Smooth muscle cell (in vitro differentiated cells): ENCODE measurements around the gene MTFR2. TPM values are rescaled to one million over a fixed set of nuclear protein-coding genes. Genes with fewer than 3 reads are reported as not detected.

Experiments
- DNase-seq: peaks from one replicate; lab custom pipeline; 2025; ENCODE audit not compliant: unreplicated experiment; lab: John Stamatoyannopoulos, UW
- H2AFZ ChIP-seq: fragments of 200-600 bp; sonication (generic); 2 replicates; pipeline ENCODE4 v1.6.0; 2016; ENCODE audit warnings: antibody characterized with exemption, low read depth, mild to moderate bottlenecking
- H3F3A ChIP-seq: fragments of 200-600 bp; sonication (generic); 2 replicates; pipeline ENCODE4 v1.6.0; 2017; ENCODE audit warnings: antibody characterized with exemption, low read depth
- H3K27ac ChIP-seq: fragments of 200-600 bp; sonication (generic); 2 replicates; pipeline ENCODE4 v1.5.1; 2016; ENCODE audit warnings: low read depth, mild to moderate bottlenecking
- H3K27me3 ChIP-seq: fragments of 200-600 bp; sonication (generic); 2 replicates; pipeline ENCODE4 v1.6.1; 2016; ENCODE audit warnings: low read depth, mild to moderate bottlenecking
- H3K36me3 ChIP-seq: fragments of 200-600 bp; sonication (generic); 2 replicates; pipeline ENCODE4 v1.5.1; 2016; ENCODE audit warnings: low read depth
- H3K4me1 ChIP-seq: fragments of 200-600 bp; sonication (generic); 2 replicates; pipeline ENCODE4 v1.5.1; 2016; ENCODE audit warnings: low read depth
- H3K4me2 ChIP-seq: fragments of 200-600 bp; sonication (generic); 2 replicates; pipeline ENCODE4 v1.6.0; 2016; ENCODE audit warnings: mild to moderate bottlenecking
- H3K4me3 ChIP-seq: fragments of 200-600 bp; sonication (generic); 2 replicates; pipeline ENCODE4 v1.5.1; 2016; ENCODE audit warnings: mild to moderate bottlenecking
- H3K79me2 ChIP-seq: fragments of 200-600 bp; sonication (generic); 2 replicates; pipeline ENCODE4 v1.6.0; 2016; ENCODE audit warnings: low read depth, mild to moderate bottlenecking
- H3K9ac ChIP-seq: fragments of 200-600 bp; sonication (generic); 2 replicates; pipeline ENCODE4 v1.6.0; 2016; ENCODE audit warnings: low read depth
- H3K9me3 ChIP-seq: fragments of 200-600 bp; sonication (generic); replicated peaks from 2 replicates; pipeline ENCODE4 v1.5.1; 2016; ENCODE audit warnings: low read depth
- H4K20me1 ChIP-seq: fragments of 200-600 bp; sonication (generic); 2 replicates; pipeline ENCODE4 v1.6.0; 2016; ENCODE audit warnings: low read depth
- CTCF ChIP-seq: fragments of 200-600 bp; sonication (generic); IDR thresholded peaks from 2 replicates; pipeline ENCODE4 v1.5.1; 2017; ENCODE audit warnings: borderline replicate concordance, mild to moderate bottlenecking, antibody characterized with exemption; ENCODE audit not compliant: insufficient read depth, poor library complexity, severe bottlenecking
- WGBS: methylation state at CpG from one replicate; pipeline ENCODE4 v1.1.7; 2016; ENCODE audit warnings: low lambda C conversion rate; 5-methylcytosine and 5-hydroxymethylcytosine counted together
- polyA plus RNA-seq: library from polyadenylated mRNA; unstranded; fragments of >200 nt; fragmentation: Nextera tagmentation; extraction: Ambion mirVana; gene quantifications from 2 replicates; pipeline ENCODE4 v1.2.1, GENCODE V29; 2016
- total RNA-seq: library from RNA; depleted of rRNA; stranded (reverse); fragments of >200 nt; gene quantifications from 2 replicates; pipeline ENCODE4 v1.2.3, GENCODE V29; 2014

MTFR2 gene
- total and polyA plus RNA-seq, 2 experiments from 2014 or later: 2.7 to 10.9 TPM

DNA sequence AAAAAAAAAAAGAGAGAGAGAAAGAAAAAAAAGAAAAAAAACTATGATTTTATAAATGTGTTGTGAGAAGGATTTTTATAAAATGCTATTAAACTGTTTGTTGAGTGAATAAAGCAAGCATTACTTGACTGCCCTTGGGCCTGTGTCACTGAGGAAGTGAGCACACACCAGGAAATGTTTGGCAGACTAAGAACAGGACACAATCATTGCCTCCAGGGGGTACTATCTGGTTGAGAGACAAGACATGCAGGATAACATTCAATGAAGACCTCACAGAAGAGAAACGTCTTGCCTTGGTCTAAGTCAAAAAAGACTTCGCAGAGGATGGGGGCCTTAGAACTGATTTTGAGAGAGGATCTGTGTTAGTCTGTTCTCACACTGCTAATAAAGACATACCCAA is 40.6 kb downstream of the MTFR2 start:
- H3K4me1 ChIP-seq: no peaks in the 10 kb centered on the region
- no peaks in the 10 kb centered on the region for H3K36me3 ChIP-seq
- no peaks in the 10 kb centered on the region for H3K79me2 ChIP-seq
- H3K9ac ChIP-seq: no peak overlapping the region
- H3K4me3 ChIP-seq: no peak overlapping the region
- H3K9me3 ChIP-seq: no peaks in the 10 kb centered on the region
- H3K4me2 ChIP-seq: no peak overlapping the region
- no peaks in the 10 kb centered on the region for H3F3A ChIP-seq
- no peak overlapping the region for H3K27ac ChIP-seq
- TF ChIP-seq CTCF: no peak
- no peak overlapping the region for H2AFZ ChIP-seq
- no peaks in the 10 kb centered on the region for H4K20me1 ChIP-seq
- WGBS: 92% methylated on average over 2 of the region's 2 CpGs
- H3K27me3 ChIP-seq: no peaks in the 10 kb centered on the region
- no peak for DNase-seq

- Histone ChIP-seq H3K9ac (no peak overlapping the region), H3K27ac (no peak overlapping the region), H3K36me3 (no peaks in the 10 kb centered on the region), H4K20me1 (no peaks in the 10 kb centered on the region), H3K4me1 (no peaks in the 10 kb centered on the region), H3K79me2 (no peaks in the 10 kb centered on the region), H3K9me3 (no peaks in the 10 kb centered on the region), H3K27me3 (no peaks in the 10 kb centered on the region), H2AFZ (no peak overlapping the region), H3K4me3 (no peak overlapping the region), H3F3A (no peaks in the 10 kb centered on the region), H3K4me2 (no peak overlapping the region)
- DNase-seq: no peak
- TF ChIP-seq CTCF: no peak
- WGBS: 85% methylated on average over 4 of the region's 4 CpGs
Measured at GRCh38 chr6:136208783-136209182, 41.3 kb downstream of the MTFR2 start.

DNA sequence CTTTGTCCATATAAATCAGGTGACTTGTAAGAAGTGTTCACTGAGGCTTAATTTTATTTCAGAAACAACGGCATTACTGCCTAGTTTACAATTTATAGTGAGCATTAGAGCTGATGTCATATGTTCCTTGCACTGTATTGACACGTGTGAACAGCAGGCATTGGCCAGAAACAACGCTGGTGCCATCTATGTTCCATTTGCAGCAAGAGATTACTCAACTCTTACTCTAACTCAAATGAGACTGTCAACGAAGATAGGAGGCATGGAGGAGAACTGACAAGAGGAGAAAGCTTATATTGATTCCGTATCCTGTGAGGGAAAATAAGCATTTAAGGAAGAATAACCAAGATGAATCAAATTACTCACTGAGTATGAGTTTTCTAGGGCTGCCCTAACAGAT is 48.4 kb downstream of the MTFR2 start:
- no peaks in the 10 kb centered on the region for H3F3A ChIP-seq
- no peaks in the 10 kb centered on the region for H3K79me2 ChIP-seq
- H3K27ac ChIP-seq: no peak overlapping the region
- no peak overlapping the region for H3K9ac ChIP-seq
- H3K27me3 ChIP-seq: no peaks in the 10 kb centered on the region
- H4K20me1 ChIP-seq: no peaks in the 10 kb centered on the region
- H3K9me3 ChIP-seq: no peaks in the 10 kb centered on the region
- no peak for DNase-seq
- WGBS: 84% methylated on average over 5 of the region's 5 CpGs
- H3K36me3 ChIP-seq: no peaks in the 10 kb centered on the region
- H3K4me2 ChIP-seq: no peak overlapping the region
- no peak overlapping the region for H3K4me3 ChIP-seq
- TF ChIP-seq CTCF: no peak
- H2AFZ ChIP-seq: no peak overlapping the region
- no peaks in the 10 kb centered on the region for H3K4me1 ChIP-seq

GRCh38 chr6:136192902-136193301 is 57.2 kb downstream of the MTFR2 start:
- no peak for DNase-seq
- TF ChIP-seq CTCF: no peak
- no peak overlapping the region for H2AFZ ChIP-seq
- H3K4me1 ChIP-seq: peaks cover 13% of the 10 kb centered on the region
- no peaks in the 10 kb centered on the region for H3K27me3 ChIP-seq
- no peak overlapping the region for H3K4me3 ChIP-seq
- H3K9me3 ChIP-seq: no peaks in the 10 kb centered on the region
- H3K36me3 ChIP-seq: no peaks in the 10 kb centered on the region
- peak overlapping the region; percentile 24 for H3K4me2 ChIP-seq
- H3K9ac ChIP-seq: no peak overlapping the region
- WGBS: 37% methylated on average over 6 of the region's 6 CpGs
- no peak overlapping the region for H3K27ac ChIP-seq
- no peaks in the 10 kb centered on the region for H4K20me1 ChIP-seq
- H3F3A ChIP-seq: peaks cover 10% of the 10 kb centered on the region
- no peaks in the 10 kb centered on the region for H3K79me2 ChIP-seq
